Tibial nerve (tissue), 4 donors: ENCODE measurements around the gene MAGEB17. TPM values are rescaled to one million over a fixed set of nuclear protein-coding genes. Genes with fewer than 3 reads are reported as not detected.

Source experiments
- DNase-seq, 2 donors: peaks; one replicate each; pipeline ENCODE4 v3.0.0-alpha.2; 2019; ENCODE audit warnings: low spot score in 2 of 2
- H3K27ac ChIP-seq, 4 donors: fragments of 200-600 bp; sonication (generic) in 3 of 4; one replicate each; pipeline ENCODE4 v1.5.1; 2017 to 2019; ENCODE audit warnings: mild to moderate bottlenecking in 1 of 4
- H3K27me3 ChIP-seq, 2 donors: fragments of 200-600 bp; sonication (generic) in 1 of 2; one replicate each; pipeline versions ENCODE4 v1.5.1 to v1.6.0; 2017 to 2019
- H3K36me3 ChIP-seq, 3 donors: fragments of 200-600 bp; sonication (generic); one replicate each; pipeline ENCODE4 v1.5.1; 2018 to 2019
- H3K4me1 ChIP-seq, 4 donors: fragments of 200-600 bp; sonication (generic) in 3 of 4; one replicate each; pipeline ENCODE4 v1.5.1; 2017 to 2019
- H3K4me3 ChIP-seq, 4 donors: fragments of 200-600 bp; sonication (generic) in 3 of 4; one replicate each; pipeline ENCODE4 v1.5.1; 2017 to 2019; ENCODE audit warnings: mild to moderate bottlenecking in 1 of 4, moderate library complexity in 1 of 4
- H3K9me3 ChIP-seq, 4 donors: fragments of 200-600 bp; sonication (generic) in 3 of 4; one replicate each; pipeline ENCODE4 v1.5.1; 2017 to 2019
- EP300 ChIP-seq, 2 donors: sonication (generic); formaldehyde crosslinking; IDR thresholded peaks; one replicate each; pipeline ENCODE4 v1.6.1; 2017; ENCODE audit warnings: antibody characterized with exemption in 2 of 2, mild to moderate bottlenecking in 1 of 2
- POLR2A ChIP-seq, 2 donors: fragments of 450-650 bp; IDR thresholded peaks; one replicate each; pipeline ENCODE4 v1.6.1; 2017; ENCODE audit warnings: antibody characterized with exemption in 2 of 2, mild to moderate bottlenecking in 2 of 2, moderate library complexity in 2 of 2
- WGBS, 2 donors: methylation state at CpG; one replicate each; pipeline ENCODE4 v1.1.5; 2018; 5-methylcytosine and 5-hydroxymethylcytosine counted together
- total RNA-seq, 4 donors: library from RNA; depleted of rRNA; stranded (reverse); fragments of >200 nt; gene quantifications; one replicate each; pipeline ENCODE4 v1.1.0, GENCODE V29; 2016
- TF ChIP-seq, protein P1 (sequence below), 5 experiments: fragments of 200-600 bp in 3 of 5; fragments of 450-650 bp in 2 of 5; sonication (generic) in 3 of 5; IDR thresholded peaks; one replicate each; pipeline ENCODE4 v1.5.1; 2016 to 2019; ENCODE audit warnings: antibody characterized with exemption in 5 of 5, mild to moderate bottlenecking in 3 of 5, moderate library complexity in 2 of 5

MAGEB17 gene, protein sequence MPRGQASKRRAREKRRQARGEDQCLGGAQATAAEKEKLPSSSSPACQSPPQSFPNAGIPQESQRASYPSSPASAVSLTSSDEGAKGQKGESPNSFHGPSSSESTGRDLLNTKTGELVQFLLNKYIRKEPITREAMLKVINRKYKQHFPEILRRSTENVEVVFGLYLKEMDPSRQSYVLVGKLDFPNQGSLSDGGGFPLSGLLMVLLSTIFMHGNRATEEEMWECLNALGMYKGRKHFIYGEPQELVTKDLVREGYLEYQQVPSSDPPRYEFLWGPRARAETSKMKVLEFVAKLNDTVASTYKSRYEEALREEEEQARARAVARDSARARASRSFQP
- not detected for total RNA-seq

DNA sequence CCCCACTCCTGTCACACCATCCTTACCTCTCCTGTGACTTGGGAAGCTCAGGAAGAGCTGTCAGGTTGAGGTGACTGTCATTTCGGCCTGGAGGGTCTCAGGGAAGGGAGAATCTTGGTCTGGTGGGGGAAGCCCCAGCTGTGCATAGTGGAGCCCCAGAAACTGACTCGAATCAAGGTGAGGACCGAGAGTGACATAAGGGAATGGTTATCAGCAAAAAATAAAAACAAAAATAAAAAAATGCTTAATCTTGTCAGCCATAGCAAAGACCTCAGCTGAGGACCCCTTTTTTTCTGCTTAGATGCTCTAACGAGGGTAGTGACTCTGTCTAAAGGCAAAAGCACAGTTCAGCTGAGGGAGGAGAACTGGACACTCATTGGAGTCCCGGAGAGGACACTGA lies at the start of gene MAGEB17:
TSS of gene MAGEB17 (plus strand) at position 301 of the 400 bp plus-strand sequence. CDS start 2,902 bp downstream, outside the sequence.
- no peak within 1 kb of the TSS for H3K4me3 ChIP-seq
- no peak for TF ChIP-seq EP300 (IDR thresholded peaks at IDR 0.05)
- WGBS, 2 donors: 70 to 82% methylated on average over 5 of the region's 5 CpGs
- no peaks in the 10 kb centered on the region for H3K9me3 ChIP-seq
- no peak for DNase-seq
- H3K36me3 ChIP-seq: no peaks in the 10 kb centered on the region
- no peak within 1 kb of the TSS for H3K27ac ChIP-seq
- H3K4me1 ChIP-seq: no peaks in the 10 kb centered on the region
- no peaks in the 10 kb centered on the region for H3K27me3 ChIP-seq

DNA sequence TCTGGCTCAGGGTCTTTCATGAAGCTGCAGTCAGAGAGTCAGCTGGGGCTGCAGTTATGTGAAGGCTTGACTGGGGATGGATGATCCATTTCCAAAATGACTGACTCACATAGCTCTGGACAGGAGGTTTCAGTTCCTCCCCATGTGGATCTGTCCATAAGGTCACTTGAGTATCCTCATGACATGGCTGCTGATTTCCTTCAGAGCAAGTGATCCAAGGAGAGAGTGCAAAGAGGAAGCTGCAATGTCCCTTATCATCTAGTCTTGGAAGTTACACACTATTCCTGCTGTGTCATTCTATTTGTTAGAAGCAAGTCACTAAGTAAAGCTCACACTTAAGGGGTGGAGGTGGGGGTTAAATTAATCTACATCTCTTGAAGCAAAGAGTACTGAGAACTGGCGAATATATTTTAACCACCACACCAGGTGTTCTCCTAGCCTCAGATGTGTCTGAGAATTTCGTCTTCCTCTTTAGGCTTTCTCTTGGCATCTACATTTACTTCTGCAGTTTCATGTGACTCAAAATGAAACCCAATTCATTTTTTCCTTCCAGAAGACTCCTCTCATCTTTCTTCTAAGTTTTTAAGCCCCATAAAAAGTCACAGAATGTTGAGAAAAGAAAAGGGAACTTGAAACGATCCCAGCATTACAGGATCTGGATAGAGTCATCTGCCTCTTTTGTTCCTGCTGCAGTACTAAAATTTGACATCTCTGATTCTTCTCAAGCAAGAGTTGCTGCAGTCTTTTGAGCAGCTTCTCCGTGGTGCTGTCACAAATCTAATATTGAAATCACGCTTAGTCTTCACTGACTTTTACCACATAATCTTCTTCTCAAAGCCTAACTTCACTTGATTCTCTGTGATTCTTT lies 47.7 kb upstream of the MAGEB17 start:
- WGBS, 2 donors: 74 to 84% methylated on average over 5 of the region's 5 CpGs
- H3K27ac ChIP-seq: no peak overlapping the region
- no peaks in the 10 kb centered on the region for H3K9me3 ChIP-seq
- H3K4me3 ChIP-seq: no peak overlapping the region
- no peaks in the 10 kb centered on the region for H3K27me3 ChIP-seq
- DNase-seq: no peak
- H3K36me3 ChIP-seq: no peaks in the 10 kb centered on the region
- H3K4me1 ChIP-seq: no peaks in the 10 kb centered on the region
- TF ChIP-seq POLR2A (IDR thresholded peaks at IDR 0.05) (no peak), EP300 (IDR thresholded peaks at IDR 0.05) (no peak)
- TF ChIP-seq, protein P1, sequence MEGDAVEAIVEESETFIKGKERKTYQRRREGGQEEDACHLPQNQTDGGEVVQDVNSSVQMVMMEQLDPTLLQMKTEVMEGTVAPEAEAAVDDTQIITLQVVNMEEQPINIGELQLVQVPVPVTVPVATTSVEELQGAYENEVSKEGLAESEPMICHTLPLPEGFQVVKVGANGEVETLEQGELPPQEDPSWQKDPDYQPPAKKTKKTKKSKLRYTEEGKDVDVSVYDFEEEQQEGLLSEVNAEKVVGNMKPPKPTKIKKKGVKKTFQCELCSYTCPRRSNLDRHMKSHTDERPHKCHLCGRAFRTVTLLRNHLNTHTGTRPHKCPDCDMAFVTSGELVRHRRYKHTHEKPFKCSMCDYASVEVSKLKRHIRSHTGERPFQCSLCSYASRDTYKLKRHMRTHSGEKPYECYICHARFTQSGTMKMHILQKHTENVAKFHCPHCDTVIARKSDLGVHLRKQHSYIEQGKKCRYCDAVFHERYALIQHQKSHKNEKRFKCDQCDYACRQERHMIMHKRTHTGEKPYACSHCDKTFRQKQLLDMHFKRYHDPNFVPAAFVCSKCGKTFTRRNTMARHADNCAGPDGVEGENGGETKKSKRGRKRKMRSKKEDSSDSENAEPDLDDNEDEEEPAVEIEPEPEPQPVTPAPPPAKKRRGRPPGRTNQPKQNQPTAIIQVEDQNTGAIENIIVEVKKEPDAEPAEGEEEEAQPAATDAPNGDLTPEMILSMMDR (IDR thresholded peaks at IDR 0.05): no peak

DNA sequence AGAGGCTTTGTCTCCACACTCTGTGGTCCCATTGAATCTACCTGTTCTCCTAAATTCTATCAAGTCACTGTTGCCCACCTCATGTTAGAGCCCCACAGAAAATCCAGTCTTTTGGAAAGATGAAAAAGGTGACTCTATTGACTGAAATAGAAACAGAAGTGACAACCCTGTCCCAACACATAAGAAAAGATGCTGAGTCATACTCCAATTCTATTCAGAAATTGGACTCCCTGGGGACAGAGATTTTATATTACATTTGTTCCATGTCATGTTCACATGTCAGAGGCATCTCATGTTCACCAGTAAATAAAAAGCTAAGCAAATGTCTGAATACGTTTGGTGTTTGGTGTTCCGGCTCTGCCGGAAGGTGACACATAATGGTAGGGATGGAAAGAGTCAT lies 46.9 kb upstream of the MAGEB17 start:
- Histone ChIP-seq H3K27ac (no peak overlapping the region), H3K36me3 (no peaks in the 10 kb centered on the region), H3K4me3 (no peak overlapping the region), H3K9me3 (no peaks in the 10 kb centered on the region), H3K4me1 (no peaks in the 10 kb centered on the region), H3K27me3 (no peaks in the 10 kb centered on the region)
- no peak for DNase-seq
- TF ChIP-seq, protein P1 (IDR thresholded peaks at IDR 0.05): no peak
- TF ChIP-seq POLR2A (IDR thresholded peaks at IDR 0.05) (no peak), EP300 (IDR thresholded peaks at IDR 0.05) (no peak)
- WGBS, 2 donors: 92 to 94% methylated on average over 3 of the region's 3 CpGs

DNA sequence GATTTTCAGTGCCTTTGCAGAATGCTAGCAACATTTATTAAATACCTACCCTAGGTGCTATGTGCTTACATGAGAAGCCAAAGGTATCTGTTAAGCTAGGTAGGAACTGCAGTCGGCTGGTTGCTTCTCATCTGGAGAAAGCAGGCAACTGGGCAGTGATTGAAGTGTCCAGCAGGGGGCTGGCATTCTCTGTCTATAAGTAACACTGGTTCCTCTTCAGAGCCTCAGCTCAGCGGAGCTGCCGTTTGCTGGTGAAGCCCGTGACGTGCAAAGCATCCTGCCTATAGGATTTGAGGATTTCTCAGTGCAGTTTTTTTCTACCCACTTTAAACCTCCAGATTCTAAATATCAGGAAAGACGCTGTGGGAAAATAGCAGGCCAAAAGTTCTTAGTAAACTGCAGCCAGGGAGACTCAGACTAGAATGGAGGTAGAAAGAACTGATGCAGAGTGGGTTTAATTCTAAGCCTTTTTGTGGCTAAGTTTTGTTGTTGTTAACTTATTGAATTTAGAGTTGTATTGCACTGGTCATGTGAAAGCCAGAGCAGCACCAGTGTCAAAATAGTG lies 44.0 kb upstream of the MAGEB17 start, which contains the start of gene GRPR:
TSS of gene GRPR (plus strand) at position 344 of the 565 bp plus-strand sequence. CDS start 389 bp downstream, outside the sequence.
- peak; percentile 52 to 77 for DNase-seq
- H3K27ac ChIP-seq: no peak within 1 kb of the TSS
- no peaks in the 10 kb centered on the region for H3K4me1 ChIP-seq
- no peaks in the 10 kb centered on the region for H3K36me3 ChIP-seq
- H3K27me3 ChIP-seq: peaks cover 0 to 9% of the 10 kb centered on the region in 2 donors
- H3K4me3 ChIP-seq: no peak within 1 kb of the TSS
- WGBS, 2 donors: 3 to 4% methylated on average over 6 of the region's 6 CpGs
- H3K9me3 ChIP-seq: no peaks in the 10 kb centered on the region
- TF ChIP-seq, protein P1 (IDR thresholded peaks at IDR 0.05): peak; percentile 33 to 77 (median 68)
- no peak for TF ChIP-seq POLR2A (IDR thresholded peaks at IDR 0.05)

DNA sequence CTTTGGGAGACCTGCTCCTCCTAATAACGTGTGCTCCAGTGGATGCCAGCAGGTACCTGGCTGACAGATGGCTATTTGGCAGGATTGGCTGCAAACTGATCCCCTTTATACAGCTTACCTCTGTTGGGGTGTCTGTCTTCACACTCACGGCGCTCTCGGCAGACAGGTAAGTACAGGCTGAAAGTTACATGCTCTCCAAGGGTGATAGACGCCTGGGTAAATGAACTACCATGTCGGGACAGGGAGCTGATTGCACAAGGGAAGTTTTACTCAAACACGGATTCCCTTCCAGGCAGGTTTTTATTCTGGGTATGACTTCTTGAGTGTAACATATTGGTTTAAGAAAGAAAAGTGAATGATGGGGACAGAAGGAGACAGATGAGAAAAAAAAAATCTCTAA lies 43.1 kb upstream of the MAGEB17 start:
- WGBS, 2 donors: 76 to 90% methylated on average over 5 to 7 of the region's 7 CpGs
- no peak for TF ChIP-seq EP300 (IDR thresholded peaks at IDR 0.05)

More for the DNA sequence above, 43.1 kb upstream of the MAGEB17 start:
- Histone ChIP-seq H3K4me3 (no peak overlapping the region), H3K36me3 (no peaks in the 10 kb centered on the region), H3K27ac (no peak overlapping the region), H3K4me1 (no peaks in the 10 kb centered on the region), H3K9me3 (no peaks in the 10 kb centered on the region), H3K27me3 (peaks cover 0 to 9% of the 10 kb centered on the region in 2 donors)
- no peak for DNase-seq
